HG03097 (cell line): ENCODE data around the gene ACSL1.
"Not testable (repeated sequence)": the region's sequence is repeated elsewhere in the genome, so short reads cannot be mapped to it uniquely, and the experiment has no call there.

Experiments
- ATAC-seq: cut with Tn5 transposase; IDR thresholded peaks from one replicate; pipeline ENCODE4 v1.9.1; 2021; ENCODE audit not compliant: unreplicated experiment, low FRiP score

Gene ACSL1

DNA sequence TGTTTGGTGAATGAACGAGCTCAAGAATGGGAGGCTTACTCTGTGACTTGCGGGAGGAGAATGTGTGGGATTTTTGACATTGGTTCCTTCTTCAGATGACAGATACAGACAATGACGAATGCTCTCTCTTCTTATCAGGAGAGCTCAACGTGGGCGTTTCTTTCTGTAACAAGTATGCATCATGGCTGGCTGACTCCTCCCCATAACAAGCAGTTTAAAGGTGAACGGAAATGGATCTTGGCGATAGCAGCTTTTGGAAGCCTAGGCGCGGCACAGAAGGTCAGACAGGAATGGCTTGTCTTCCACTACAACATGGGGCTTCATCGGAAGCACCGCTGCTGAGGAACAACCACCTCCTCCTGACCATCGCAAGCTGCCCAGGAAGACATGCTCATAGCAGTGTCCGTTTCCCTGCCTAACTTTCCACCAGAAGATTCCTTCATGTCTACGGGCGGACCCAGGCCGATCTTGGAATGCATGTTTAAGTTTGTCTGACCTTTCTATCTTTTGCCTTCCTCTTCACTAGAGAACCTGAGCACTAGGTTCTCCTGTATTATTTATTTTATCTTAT is 18.3 kb upstream of the ACSL1 start:
- ATAC-seq = no peak

DNA sequence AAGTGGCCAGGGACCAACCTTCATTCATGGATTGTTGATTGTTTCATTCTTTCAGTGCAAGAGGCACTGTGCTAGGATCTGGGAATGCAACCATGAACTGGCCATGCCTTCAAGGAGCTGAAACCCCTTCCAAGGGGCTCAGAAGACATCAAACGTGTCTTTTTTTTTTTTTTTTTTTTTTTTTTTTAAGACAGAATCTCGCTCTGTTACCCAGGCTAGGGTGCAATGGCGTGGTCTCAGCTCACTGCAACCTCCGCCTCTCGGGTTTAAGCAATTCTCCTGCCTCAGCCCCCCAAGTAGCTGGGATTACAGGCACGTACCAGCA is 13.3 kb upstream of the ACSL1 start:
- not testable (repeated sequence) for ATAC-seq

DNA sequence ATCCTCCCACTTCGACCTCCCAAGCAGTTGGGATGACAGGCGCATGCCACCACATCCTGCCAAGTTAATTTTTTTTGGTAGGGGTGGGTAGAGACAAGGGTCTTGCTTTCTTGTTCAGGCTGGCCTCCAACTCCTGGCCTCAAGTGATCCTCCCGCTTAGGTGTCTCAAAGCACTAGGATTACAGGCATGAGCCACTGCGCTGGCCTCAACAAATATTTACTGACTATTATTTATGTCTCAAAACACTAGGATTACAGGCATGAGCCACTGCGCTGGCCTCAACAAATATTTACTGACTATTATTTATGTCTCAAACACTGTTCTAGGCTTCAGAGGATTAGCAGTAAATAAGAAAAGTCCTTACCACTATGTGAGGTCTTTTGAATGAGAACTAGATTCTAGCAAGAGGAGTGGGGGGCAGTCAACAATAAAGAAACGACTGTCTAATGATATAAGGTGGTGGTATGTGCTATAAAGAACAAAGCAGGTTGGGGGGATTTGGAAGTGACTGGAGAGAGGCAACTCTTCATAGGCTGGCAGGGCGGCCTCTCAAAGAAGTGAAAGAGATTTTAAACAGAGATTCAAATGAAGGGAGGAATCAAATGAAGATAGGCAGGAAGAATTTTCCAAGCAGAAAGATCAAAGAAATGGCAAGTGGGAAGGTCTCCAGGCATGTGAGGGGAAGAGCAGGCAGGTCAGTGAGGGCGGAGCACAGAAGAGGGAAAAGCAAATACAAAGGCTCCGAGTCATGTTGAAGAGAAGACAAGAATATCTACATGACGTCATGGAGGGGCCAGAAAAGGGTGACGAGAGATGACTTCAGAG is 12.7 kb upstream of the ACSL1 start:
- no peak for ATAC-seq

DNA sequence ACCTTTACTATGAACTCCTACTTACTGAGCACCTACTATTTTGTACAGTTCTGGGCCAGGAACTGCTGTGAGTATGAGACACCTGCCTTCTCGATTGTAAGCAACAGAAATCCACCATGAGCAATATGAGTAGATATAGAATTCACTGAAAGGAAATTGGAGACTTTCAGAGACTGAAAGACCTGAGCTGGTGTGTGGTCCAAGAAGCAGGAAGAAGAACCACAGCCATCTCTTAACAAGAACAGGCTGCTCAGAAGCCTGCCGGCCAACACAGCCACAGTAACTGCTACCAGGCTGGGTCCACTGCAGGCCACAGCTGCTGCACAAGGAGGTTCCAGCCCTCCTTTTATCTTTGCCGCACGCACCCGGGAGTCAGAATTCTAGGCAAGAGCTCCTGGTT is 10.8 kb upstream of the ACSL1 start:
- no peak for ATAC-seq

DNA sequence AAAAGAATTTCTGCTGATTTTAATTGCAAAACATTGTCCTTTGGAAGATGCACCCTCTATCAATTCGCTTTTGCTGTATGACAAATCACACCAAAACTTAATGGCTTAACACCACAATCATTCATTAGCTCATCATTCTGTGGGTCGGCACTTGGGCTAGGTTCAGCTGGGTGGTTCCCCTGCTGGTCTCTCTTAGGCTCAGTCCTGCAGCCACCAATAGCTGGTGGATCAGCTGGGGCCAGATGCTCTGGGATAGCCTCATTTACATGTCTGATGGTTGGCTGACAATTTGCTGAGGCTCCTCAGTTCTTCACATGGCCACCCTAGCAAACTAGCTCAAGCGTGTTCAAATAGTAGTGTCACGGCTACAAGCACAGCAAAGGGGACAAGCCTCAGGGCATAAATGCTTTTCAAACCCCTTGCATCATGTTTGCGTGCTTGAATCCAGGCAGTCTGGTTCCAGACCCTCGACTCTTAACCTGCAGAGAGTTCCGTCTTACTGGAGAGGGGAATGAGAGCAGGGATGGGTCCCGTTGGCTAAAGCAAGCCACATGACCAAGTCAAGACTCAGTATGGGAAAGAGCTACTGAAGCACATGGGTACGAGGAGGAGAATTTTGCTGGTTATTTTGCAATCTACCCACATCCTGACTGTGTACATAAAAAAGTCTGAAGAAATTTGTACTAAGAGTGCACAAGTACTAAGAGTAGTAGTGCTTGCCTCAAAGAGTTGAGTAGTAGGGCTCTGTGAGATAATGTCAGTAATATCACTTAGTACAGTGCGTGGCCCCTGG is 7.5 kb upstream of the ACSL1 start:
- no peak for ATAC-seq

DNA sequence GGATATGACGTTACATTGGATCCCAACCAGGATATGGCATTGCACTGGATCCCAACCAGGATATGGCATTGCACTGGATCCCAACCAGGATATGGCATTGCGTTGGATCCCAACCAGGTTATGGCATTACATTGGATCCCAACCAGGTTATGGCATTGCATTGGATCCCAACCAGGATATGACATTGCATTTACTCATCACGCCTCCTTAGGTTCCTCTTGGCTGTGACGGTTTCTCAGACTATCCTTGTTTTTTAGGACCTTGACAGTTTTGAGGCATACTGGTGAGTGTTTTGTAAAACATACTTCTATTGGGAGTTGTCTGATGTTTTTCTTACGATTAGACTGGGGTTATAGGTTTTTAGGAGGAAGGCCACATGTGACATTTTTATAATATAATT is 5.4 kb upstream of the ACSL1 start:
- ATAC-seq = no peak

DNA sequence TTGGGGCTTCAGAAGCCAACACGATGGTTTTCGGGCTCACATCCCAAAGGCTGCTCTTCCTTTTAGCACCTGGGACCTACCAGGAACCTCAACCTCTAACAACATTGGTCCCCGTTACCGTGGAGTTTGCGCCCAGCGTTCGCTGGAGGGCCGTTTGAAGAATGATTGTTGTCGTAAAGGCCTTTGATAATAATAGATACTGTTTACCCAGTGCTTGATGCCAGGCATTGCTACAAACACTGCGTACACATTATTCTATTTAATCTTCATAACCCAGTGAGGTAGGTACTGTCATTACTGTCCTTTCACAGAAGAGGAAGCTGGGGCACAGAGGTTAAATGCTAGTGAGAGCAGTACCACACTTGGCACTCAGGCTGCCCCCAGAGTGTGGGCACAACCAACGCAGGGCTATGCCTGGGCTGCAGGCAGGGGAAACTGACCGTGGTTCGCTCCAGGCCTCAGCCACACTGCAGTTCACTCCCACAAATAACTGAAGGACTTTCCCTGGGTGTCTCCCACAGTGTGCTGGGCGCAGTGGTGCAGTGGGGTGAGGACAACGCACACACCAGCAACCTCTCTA is 1.0 kb upstream of the ACSL1 start:
- ATAC-seq = no peak

DNA sequence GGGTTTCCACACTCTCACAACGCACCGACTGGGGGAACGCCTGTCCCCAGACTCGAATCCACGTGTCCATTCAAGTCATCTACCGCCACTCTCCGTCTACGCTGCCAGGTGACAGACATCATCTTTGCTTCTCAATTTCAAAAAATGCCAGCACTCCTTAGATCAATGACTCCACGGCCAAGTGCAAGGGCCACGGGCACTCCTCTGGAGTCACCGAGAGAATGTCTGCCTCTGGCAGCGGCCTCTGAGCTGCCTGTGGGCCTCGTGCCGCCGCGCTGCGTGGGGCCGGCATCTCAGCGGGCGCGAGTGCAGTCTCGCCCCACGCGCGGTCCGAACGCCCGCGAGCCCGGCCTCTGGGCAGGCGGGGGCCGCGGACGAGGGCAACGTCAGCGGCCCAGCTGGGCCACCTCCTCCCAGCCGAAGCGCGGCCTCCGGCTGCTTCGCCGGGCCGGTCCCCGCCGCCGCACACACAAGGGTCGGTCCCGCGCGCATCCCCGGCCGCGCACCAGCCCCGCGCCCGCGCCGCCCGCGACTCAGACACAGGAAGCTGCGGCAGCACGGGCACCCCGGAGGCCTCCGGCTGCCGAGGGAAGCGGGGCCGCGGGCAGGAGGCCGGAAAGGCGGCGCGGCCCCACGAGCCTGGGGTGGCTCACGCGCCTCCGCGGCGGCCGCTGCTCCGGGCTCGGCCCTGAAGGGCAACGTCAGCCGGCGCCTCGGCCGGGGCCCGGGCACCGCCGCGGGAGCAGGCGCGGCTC is 450 bp downstream of the ACSL1 start:
- ATAC-seq = peak; percentile 21

DNA sequence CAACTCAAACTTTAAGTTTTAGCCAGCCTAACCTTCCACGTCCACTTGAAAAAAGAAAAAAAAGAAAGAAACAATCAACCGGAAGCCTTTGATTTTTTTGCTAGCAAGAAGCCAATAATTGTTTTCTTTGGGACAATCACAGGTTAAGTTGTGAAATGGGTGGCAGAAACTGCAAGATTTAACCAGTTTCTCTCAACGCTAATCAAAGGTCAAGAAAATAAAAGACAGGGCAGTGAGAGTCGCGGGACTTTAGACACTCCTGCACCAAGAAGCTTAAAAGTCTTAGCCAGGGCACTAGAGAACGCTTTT is 1.0 kb downstream of the ACSL1 start:
- ATAC-seq = no peak

DNA sequence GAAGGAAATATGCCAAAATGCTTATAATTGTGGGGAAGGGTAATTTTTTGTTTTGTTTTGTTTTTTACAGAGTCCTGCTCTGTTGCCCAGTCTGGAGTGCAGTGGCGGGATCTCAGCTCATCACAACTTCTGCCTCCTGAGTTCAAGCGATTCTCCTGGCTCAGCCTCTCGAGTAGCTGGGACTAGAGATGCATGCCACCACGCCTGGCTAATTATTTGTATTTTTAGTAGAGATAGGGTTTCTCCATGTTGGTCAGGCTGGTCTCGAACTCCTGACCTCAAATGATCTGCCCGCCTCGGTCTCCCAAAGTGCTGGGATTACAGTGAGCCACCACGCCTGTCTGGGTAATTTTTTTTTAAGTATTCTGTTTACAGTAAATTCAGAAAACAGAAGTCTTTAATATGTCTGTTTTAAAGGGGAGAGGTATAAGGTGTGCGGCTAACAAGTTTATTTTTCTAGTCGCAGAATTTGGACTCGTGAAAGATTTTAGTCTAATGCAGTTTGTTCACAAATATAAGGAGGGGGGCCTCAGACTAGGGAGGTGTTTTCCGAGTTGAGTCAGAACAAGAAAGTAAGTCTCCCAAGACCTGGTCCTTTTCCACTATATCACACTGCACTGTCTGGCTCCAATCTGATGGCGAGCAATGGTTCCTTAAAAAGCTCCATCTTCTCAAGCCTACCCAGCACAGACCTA is 1.5 kb downstream of the ACSL1 start:
- no peak for ATAC-seq

DNA sequence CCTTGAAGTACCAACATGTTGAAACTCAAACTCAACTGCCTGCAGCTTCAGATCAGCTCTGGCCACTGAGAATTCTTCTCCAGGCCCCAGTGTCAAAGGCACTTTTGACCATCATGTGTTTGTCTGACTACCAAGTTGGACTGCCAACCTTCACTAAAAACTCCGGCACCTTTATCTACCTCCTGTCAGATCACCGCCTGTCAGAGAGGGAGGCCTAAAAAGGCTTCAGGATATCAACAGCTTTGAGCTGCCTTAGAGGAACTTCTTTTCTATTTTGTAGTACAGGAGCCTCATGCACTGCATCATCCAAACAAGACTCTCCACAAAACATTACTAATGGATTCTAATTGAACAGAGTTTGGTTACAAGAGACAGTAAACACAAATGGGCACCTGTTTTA is 2.8 kb downstream of the ACSL1 start:
- no peak for ATAC-seq

DNA sequence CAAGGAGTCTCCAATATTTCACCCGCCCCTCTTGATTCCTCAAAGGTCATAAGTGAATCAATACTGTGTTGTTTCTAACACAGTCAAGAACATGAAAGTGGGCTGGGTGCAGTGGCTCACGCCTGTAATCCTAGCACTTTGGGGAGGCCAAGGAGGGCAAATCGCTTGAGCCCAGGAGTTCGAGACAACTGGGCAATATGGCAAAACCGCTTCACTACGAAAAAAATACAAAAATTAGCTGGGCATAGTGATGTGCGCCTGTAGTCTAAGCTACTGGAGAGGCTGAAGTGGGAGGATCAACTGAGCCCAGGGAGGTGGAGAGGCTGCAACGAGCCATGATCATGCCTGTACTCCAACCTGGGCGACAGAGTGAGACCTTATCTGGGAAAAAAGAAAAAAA is 3.4 kb downstream of the ACSL1 start:
- ATAC-seq = no peak

DNA sequence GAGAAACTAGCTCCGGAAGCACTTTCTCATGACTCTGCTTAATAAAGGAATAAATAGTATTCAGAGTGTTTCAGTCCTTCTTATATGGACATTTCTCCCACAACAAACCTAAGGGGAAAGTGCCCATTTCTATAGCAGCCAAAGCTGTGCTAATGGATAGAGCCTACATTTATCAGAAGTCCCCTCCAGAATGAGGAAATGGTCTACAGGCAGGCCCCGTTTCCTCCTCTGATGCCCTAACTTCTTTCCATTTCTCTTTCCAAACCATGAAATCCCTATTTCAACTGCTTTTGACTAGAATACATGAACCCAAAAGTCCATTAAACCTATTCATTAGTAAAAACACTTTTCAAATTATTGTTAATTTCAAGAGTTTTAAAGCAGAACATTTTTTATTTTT is 4.5 kb downstream of the ACSL1 start:
- no peak for ATAC-seq

DNA sequence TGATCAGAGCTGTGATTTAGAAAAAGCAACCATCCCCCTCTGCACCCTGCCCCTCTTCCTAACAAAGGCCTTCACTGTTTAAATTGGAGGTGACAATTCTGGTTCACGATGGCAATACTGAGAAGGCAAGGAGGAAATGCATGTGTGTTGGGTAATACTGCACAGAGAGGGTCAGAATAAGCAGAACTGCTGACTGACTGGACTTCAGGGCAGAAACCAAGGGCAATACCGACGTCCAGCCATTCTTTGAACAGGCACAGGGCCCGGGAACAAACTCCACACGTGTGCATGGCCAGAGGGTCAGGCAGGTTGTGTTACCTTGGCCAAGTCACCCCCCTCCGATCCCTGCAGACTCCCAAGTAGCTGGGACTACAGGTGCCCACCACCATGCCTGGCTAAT is 6.0 kb downstream of the ACSL1 start:
- no peak for ATAC-seq

DNA sequence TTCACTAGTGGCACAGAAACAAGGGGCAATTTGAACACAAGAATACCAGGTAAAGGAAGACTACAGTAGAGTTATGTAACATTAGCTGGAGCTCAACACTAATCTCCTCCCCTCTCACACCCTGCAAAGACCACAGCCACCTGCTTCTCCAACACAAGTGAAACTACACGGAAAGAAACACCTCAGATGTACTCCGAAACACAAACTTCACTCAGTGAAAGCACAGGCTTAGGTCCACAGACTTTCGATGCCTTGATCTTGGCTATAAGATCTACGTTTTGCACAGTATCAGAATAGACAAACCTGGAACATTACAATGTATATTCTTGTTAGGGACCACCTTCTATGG is 7.6 kb downstream of the ACSL1 start:
- ATAC-seq = no peak

DNA sequence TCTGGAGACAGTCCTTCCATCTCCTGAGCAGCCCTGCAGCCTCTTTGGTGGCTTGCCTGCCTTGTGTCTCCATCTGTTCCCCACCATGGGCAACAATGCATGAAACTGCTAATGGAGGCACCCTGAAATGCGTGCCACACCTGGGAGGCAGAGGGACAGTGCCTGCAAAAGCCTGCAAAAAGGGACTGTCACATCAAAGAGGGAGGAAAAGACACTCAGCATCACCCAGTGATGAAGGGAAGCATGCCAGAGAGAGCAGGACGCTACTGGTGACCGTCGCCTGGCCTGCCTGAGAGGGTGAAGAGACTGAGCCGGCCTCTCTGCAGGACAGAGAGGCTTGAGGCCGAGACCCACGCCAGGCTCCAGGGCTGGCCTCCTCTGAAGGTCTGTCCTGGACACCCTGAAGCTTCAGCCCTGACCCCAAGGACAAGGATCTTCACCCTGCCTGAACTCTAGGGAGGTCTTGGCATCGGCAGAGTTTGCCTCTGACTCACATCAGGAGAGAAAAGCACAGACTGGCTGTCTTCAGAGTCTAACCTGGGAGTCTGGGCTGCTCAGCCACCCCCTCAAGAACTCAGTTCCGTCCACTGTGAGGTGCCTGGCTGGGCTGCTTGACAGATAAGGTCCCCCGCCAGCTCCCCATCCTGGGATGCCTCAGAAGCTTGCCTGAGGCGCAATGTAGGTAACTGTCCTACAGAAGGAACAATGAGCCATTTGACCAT is 8.1 kb downstream of the ACSL1 start:
- ATAC-seq = no peak

DNA sequence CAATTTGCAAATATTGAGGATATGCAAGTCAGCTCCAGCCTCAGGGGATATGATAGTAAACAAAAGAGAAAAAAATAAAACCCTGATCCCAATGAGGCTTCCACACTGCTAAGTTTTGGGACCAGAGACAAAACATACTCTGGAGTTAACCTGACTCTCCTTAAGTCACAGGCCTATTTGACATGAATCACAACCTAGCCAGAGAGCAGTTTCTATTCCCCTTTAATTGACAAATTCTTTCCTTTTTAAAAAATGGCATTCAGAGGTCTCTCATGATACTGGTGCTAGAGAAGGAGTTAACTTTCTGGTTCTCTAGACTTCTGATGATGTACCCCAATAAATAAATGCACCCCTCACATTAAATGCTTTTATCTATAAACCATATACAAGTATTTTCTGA is 8.8 kb downstream of the ACSL1 start:
- ATAC-seq = no peak

DNA sequence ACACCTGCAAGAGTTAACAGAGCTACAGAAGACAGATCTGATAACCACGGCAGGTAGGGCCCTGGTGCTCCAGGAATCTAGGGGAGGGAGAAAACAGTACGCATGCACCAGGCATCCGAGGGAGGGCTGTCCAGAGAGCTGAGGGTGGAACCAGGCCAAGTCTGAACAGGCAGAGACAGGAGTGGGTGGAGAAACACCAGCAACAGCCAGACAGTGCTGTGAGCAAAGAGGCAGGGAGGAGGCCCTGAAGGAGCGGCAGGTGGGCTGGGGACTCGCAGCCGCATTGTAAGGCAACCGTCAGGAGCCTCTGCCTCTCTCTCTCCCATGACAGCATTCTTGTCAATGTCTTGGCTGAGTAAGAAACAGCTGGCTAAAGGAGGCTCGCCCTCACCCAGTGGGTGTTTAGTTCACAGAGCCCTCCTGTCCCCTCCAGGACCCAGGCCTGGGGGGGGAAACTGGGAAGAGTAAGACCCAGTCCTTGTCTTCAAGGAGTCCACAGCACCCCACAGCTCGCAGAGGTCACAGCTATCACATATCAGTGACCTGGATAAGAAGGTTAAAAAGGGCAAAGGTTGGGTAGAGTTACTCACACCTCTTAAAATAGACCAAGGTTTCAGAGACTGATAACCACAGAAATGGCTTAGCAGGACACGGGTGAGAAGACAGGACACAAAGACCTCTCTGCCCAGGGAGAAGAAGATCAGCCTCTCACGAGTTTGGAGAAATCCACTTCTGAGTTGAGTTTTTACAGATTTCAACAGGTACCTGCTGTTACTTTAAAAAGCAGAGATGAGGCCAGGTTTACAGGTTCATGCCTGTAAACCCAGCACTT is 10.5 kb downstream of the ACSL1 start:
- ATAC-seq = peak; percentile 75

DNA sequence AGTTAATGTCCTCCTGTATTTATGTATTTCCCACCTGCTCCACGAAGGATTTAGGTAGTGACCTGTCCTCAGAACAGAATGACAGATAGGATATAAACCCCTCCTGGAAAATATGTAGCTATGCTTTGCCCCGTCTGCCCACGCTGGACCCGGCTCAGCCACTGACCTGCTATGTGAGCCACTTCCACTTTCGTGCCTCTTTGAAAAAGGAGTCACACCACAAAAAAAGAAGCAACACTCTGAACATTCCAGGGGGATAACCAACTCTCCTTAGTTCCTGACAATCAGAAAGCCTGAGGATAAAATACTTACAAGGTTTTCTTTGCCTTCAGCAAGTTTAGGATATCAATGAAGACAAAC is 11.1 kb downstream of the ACSL1 start:
- no peak for ATAC-seq
